Measurements from ENCODE around the gene SLC22A8.

- TF ChIP-seq CTCF (IDR thresholded peaks at IDR 0.05) (no peak), EP300 (IDR thresholded peaks at IDR 0.05) (no peak), POLR2A (IDR thresholded peaks at IDR 0.05) (no peak), POLR2AphosphoS5 (IDR thresholded peaks at IDR 0.05) (no peak)
Observed at GRCh38 chr11:63007920-63008319, 7.7 kb downstream of the SLC22A8 start.

Measured in upper lobe of left lung (tissue), 4 donors.